OCI-LY1 (cell line): ENCODE data around the gene CDH4.

Source experiments
- H2AFZ ChIP-seq: fragments of 200-600 bp; sonication (generic), shearing (Covaris generic); 2 replicates; pipeline ENCODE4 v1.6.0; 2014; ENCODE audit warnings: antibody characterized with exemption, mild to moderate bottlenecking, low read length
- H3F3A ChIP-seq: fragments of 200-600 bp; sonication (generic), shearing (Covaris generic); 2 replicates; pipeline ENCODE4 v1.6.0; 2014; ENCODE audit warnings: mild to moderate bottlenecking, antibody characterized with exemption, low read length, moderate library complexity; ENCODE audit not compliant: insufficient read depth
- H3K27ac ChIP-seq: fragments of 200-600 bp; sonication (generic); 2 replicates; pipeline ENCODE4 v1.5.1; 2014; ENCODE audit warnings: low read length, mixed run types, mild to moderate bottlenecking, low read depth; ENCODE audit not compliant: poor library complexity, severe bottlenecking
- H3K27me3 ChIP-seq: fragments of 200-600 bp; sonication (generic); 2 replicates; pipeline ENCODE4 v1.6.0; 2014; ENCODE audit warnings: antibody characterized with exemption, mild to moderate bottlenecking, low read length, moderate library complexity; ENCODE audit not compliant: insufficient read depth
- H3K36me3 ChIP-seq: fragments of 200-600 bp; sonication (generic); 2 replicates; pipeline ENCODE4 v1.6.1; 2014; ENCODE audit warnings: mild to moderate bottlenecking, antibody characterized with exemption, low read length, moderate library complexity, mixed read lengths; ENCODE audit not compliant: insufficient read depth
- H3K4me1 ChIP-seq: fragments of 200-600 bp; sonication (generic); 2 replicates; pipeline ENCODE4 v1.5.1; 2014; ENCODE audit warnings: mild to moderate bottlenecking, low read length, moderate library complexity; ENCODE audit not compliant: insufficient read depth, severe bottlenecking
- H3K4me2 ChIP-seq: fragments of 200-600 bp; sonication (generic), shearing (Covaris generic); 2 replicates; pipeline ENCODE4 v1.6.1; 2014; ENCODE audit warnings: low read length
- H3K4me3 ChIP-seq: fragments of 200-600 bp; sonication (generic); 2 replicates; pipeline ENCODE4 v1.5.1; 2014; ENCODE audit warnings: low read length, low read depth, mild to moderate bottlenecking, mixed read lengths; ENCODE audit not compliant: poor library complexity, severe bottlenecking
- H3K79me2 ChIP-seq: fragments of 200-600 bp; shearing (Covaris generic); 2 replicates; pipeline ENCODE4 v1.6.1; 2016; ENCODE audit warnings: mixed run types, low read length, mixed read lengths; ENCODE audit not compliant: insufficient read depth
- H3K9ac ChIP-seq: fragments of 200-600 bp; sonication (generic), shearing (Covaris generic); 2 replicates; pipeline ENCODE4 v1.6.1; 2014; ENCODE audit warnings: mild to moderate bottlenecking, low read length, mixed read lengths
- H3K9me2 ChIP-seq: fragments of 200-600 bp; sonication (generic), shearing (Covaris generic); 2 replicates; pipeline ENCODE4 v1.6.1; 2014; ENCODE audit warnings: low read depth, mild to moderate bottlenecking, low read length, mixed read lengths
- H3K9me3 ChIP-seq: fragments of 200-600 bp; shearing (Covaris generic); 2 replicates; pipeline ENCODE4 v1.6.1; 2014; ENCODE audit warnings: low read length, mixed read lengths
- H4K20me1 ChIP-seq: fragments of 200-600 bp; sonication (generic), shearing (Covaris generic); 2 replicates; pipeline ENCODE4 v1.6.0; 2016; ENCODE audit warnings: mild to moderate bottlenecking, low read length; ENCODE audit not compliant: insufficient read depth
- EZH2 ChIP-seq: fragments of 200-600 bp; sonication (generic), shearing (Covaris generic); IDR thresholded peaks from 2 replicates; pipeline ENCODE4 v1.8.0; 2017; ENCODE audit warnings: borderline replicate concordance, mixed run types, mild to moderate bottlenecking, antibody characterized with exemption, low read length, moderate library complexity, mixed read lengths
- TF ChIP-seq, protein P1 (sequence below): fragments of 200-600 bp; sonication (generic), shearing (Covaris generic); IDR thresholded peaks from 2 replicates; pipeline ENCODE4 v1.5.1; 2017; ENCODE audit warnings: mild to moderate bottlenecking, antibody characterized with exemption, low read length, moderate library complexity, mixed read lengths

Gene CDH4

DNA sequence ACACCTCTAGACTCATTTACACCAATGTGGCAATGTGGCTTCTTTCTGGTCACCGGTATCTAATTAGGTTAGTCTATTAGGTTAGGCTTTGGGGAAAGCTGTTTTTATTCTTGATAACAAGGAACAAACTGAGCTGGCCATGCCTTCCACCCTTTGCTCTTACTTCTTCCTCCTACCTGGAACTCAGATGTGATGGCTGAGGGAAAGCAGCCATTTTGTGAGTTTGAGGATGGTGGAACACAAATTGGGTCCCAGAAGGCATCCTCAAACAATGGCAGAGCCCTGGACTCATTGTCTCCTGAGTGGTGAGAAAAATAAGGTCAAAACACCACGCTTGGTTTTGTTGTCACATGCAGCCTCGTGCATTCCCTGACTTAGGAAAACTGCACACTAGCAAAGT, 7.7 kb downstream of the CDH4 start:
- no peaks in the 10 kb centered on the region for H3K27me3 ChIP-seq
- no peaks in the 10 kb centered on the region for H3K9me3 ChIP-seq
- H4K20me1 ChIP-seq: no peaks in the 10 kb centered on the region
- H3F3A ChIP-seq: no peaks in the 10 kb centered on the region
- no peaks in the 10 kb centered on the region for H3K36me3 ChIP-seq
- no peak overlapping the region for H3K4me2 ChIP-seq
- H3K27ac ChIP-seq: no peak overlapping the region
- H3K9me2 ChIP-seq: no peaks in the 10 kb centered on the region
- H2AFZ ChIP-seq: no peak overlapping the region
- no peak overlapping the region for H3K9ac ChIP-seq
- H3K79me2 ChIP-seq: no peaks in the 10 kb centered on the region
- H3K4me1 ChIP-seq: no peaks in the 10 kb centered on the region
- no peak for TF ChIP-seq EZH2
- TF ChIP-seq, protein P1, sequence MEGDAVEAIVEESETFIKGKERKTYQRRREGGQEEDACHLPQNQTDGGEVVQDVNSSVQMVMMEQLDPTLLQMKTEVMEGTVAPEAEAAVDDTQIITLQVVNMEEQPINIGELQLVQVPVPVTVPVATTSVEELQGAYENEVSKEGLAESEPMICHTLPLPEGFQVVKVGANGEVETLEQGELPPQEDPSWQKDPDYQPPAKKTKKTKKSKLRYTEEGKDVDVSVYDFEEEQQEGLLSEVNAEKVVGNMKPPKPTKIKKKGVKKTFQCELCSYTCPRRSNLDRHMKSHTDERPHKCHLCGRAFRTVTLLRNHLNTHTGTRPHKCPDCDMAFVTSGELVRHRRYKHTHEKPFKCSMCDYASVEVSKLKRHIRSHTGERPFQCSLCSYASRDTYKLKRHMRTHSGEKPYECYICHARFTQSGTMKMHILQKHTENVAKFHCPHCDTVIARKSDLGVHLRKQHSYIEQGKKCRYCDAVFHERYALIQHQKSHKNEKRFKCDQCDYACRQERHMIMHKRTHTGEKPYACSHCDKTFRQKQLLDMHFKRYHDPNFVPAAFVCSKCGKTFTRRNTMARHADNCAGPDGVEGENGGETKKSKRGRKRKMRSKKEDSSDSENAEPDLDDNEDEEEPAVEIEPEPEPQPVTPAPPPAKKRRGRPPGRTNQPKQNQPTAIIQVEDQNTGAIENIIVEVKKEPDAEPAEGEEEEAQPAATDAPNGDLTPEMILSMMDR: no peak
- no peak overlapping the region for H3K4me3 ChIP-seq

DNA sequence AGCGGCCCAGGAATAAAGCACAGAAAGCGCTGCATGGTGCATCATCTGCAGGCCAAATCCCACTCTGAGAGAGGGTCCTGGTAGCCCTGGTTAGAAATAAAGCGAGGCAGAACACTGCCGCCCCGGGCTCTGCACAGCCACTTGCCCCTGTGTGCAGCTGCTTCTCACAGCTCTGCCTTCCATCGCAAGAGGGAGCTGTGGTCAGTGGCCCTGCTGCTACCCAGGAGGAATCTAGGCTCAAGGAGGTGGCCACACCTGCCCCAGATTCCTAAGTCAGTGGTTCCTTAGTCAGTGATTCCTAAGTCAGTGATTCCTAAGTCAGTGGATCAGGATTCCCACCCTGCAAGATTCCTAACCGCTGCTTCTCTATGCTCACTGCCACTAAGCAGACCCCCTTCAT, 8.8 kb downstream of the CDH4 start:
- no peak overlapping the region for H3K9ac ChIP-seq

DNA sequence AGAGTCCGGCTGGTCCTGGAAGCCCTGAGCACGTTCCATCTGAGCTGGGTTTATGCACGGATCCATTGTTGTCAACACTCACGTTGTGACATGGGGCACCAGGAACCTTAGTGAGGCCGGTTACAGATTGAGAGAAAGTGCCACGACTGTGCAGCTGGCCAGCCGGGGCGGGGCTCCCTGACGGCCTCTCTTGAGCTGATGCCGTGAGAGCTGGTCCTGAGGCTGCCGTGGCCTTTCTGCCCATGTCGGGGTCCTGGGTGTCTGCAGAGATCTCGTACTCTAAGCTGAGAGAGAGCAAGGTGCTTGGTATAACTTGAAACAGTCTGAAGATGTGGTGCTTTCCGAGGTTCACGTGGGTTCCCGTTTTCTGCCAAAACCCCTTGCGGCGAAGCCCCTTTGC, 10.0 kb downstream of the CDH4 start:
- Histone ChIP-seq H3K4me1 (no peaks in the 10 kb centered on the region), H3K9me3 (no peaks in the 10 kb centered on the region), H3K27me3 (no peaks in the 10 kb centered on the region), H3K36me3 (no peaks in the 10 kb centered on the region), H3K4me3 (no peak overlapping the region), H3K9ac (no peak overlapping the region), H4K20me1 (no peaks in the 10 kb centered on the region), H3F3A (no peaks in the 10 kb centered on the region), H3K79me2 (no peaks in the 10 kb centered on the region), H3K27ac (no peak overlapping the region), H3K9me2 (no peaks in the 10 kb centered on the region), H2AFZ (no peak overlapping the region), H3K4me2 (no peak overlapping the region)
- TF ChIP-seq, protein P1: no peak
- no peak for TF ChIP-seq EZH2

More for the DNA sequence above, 8.8 kb downstream of the CDH4 start:
- Histone ChIP-seq H3F3A (no peaks in the 10 kb centered on the region), H3K36me3 (no peaks in the 10 kb centered on the region), H3K4me2 (no peak overlapping the region), H3K79me2 (no peaks in the 10 kb centered on the region), H3K27ac (no peak overlapping the region), H4K20me1 (no peaks in the 10 kb centered on the region), H3K4me1 (no peaks in the 10 kb centered on the region), H3K27me3 (no peaks in the 10 kb centered on the region), H3K9me3 (no peaks in the 10 kb centered on the region), H3K9me2 (no peaks in the 10 kb centered on the region), H2AFZ (no peak overlapping the region), H3K4me3 (no peak overlapping the region)
- no peak for TF ChIP-seq EZH2
- TF ChIP-seq, protein P1: no peak
